Panc1 (cell line): ENCODE measurements around the gene HRNR. TPM values are rescaled to one million over a fixed set of nuclear protein-coding genes. Genes with fewer than 3 reads are reported as not detected.
"Not testable (repeated sequence)": the region's sequence is repeated elsewhere in the genome, so short reads cannot be mapped to it uniquely, and the experiment has no call there.

Experiments
- ATAC-seq: fragments of 200-7000 bp; cut with Tn5 transposase; 2 replicates; pipeline ENCODE4 v1.9.1; 2020; ENCODE audit warnings: mild to moderate bottlenecking, moderate library complexity
- BruUV-seq: library from RNA; stranded (reverse); fragments of 400-500 nt; replicated peaks from 2 replicates; lab custom pipeline; 2021; lab: Mats Ljungman, UMichigan
- CTCF ChIA-PET: fragments of 300-600 bp; sonication (Branson Sonifier 250); formaldehyde crosslinking; loops from one replicate; lab custom pipeline; 2022; ENCODE audit warnings: antibody characterized with exemption; lab: Charles Lee
- POLR2A ChIA-PET: fragments of 300-600 bp; sonication (Branson Sonifier 250); formaldehyde crosslinking; loops from one replicate; lab custom pipeline; 2022; ENCODE audit warnings: antibody characterized with exemption; lab: Charles Lee
- DNase-seq: peaks from one replicate; pipeline ENCODE4 v3.0.0-alpha.2; 2010; ENCODE audit warnings: low read depth, low spot score
- H3K27ac ChIP-seq: 2 replicates; pipeline ENCODE4 v1.5.1; 2011; ENCODE audit warnings: mild to moderate bottlenecking, low read length, inconsistent platforms
- H3K27me3 ChIP-seq: fragments of 200-500 bp; sonication (Bioruptor generic); 2 replicates; pipeline ENCODE4 v1.6.0; 2014; ENCODE audit warnings: low read length, inconsistent platforms; ENCODE audit not compliant: control insufficient read depth, insufficient read depth
- H3K36me3 ChIP-seq: fragments of 200-500 bp; sonication (Bioruptor generic); 2 replicates; pipeline ENCODE4 v1.5.1; 2014; ENCODE audit warnings: inconsistent platforms, mild to moderate bottlenecking, low read length, moderate library complexity; ENCODE audit not compliant: control insufficient read depth, insufficient read depth
- H3K4me1 ChIP-seq: 2 replicates; pipeline ENCODE4 v1.5.1; 2011; ENCODE audit warnings: inconsistent platforms, mild to moderate bottlenecking, low read length, moderate library complexity; ENCODE audit not compliant: control insufficient read depth, insufficient read depth
- H3K4me3 ChIP-seq, 2 experiments: 2 replicates each; pipeline ENCODE4 v1.5.1; 2011 to 2012; ENCODE audit warnings: low read depth in 2 of 2, low read length in 2 of 2, mild to moderate bottlenecking in 2 of 2, inconsistent platforms in 1 of 2, moderate library complexity in 1 of 2
- H3K9me3 ChIP-seq: fragments of 200-500 bp; sonication (Bioruptor generic); 2 replicates; pipeline ENCODE4 v1.5.1; 2014; ENCODE audit warnings: low read depth, mild to moderate bottlenecking, inconsistent platforms, low read length, moderate library complexity; ENCODE audit not compliant: control insufficient read depth, insufficient read depth
- POLR2AphosphoS5 ChIP-seq: IDR thresholded peaks from 2 replicates; pipeline ENCODE4 v1.6.1; 2012; ENCODE audit warnings: mild to moderate bottlenecking, low read depth, low read length, moderate library complexity
- SIN3A ChIP-seq: IDR thresholded peaks from 2 replicates; pipeline ENCODE4 v1.6.1; 2012; ENCODE audit warnings: low read depth, mild to moderate bottlenecking, low read length, moderate library complexity, borderline replicate concordance; ENCODE audit not compliant: insufficient read depth
- TCF7L2 ChIP-seq: IDR thresholded peaks from 2 replicates; pipeline ENCODE4 v1.6.1; 2011; ENCODE audit warnings: mild to moderate bottlenecking, low read depth, low read length, inconsistent platforms
- in situ Hi-C: cut with HindIII; loops from 2 replicates; pipeline ENCODE4 v1.10.0; 2016; ENCODE audit warnings: low sequenced_read_pairs, low pct_unique_long_range_greater_than_20kb
- intact Hi-C: fragments of 100-400 bp; cut with micrococcal nuclease; formaldehyde crosslinking; loops from one replicate; pipeline ENCODE4 v1.10.0; 2022; ENCODE audit not compliant: unreplicated experiment
- total RNA-seq: library from RNA; stranded (reverse); gene quantifications from one replicate; pipeline ENCODE4 v1.2.1, GENCODE V29; 2021; ENCODE audit not compliant: unreplicated experiment
- TF ChIP-seq, protein P1 (sequence below): fragments of 450-650 bp; IDR thresholded peaks from 2 replicates; pipeline ENCODE4 v1.5.1; 2017; ENCODE audit warnings: mild to moderate bottlenecking
- TF ChIP-seq, protein P2 (sequence below), 2 experiments: IDR thresholded peaks; 2 replicates each; pipeline ENCODE4 v1.6.1; 2011 to 2012; ENCODE audit warnings: low read depth in 2 of 2, control low read depth in 1 of 2, low read length in 1 of 2, mild to moderate bottlenecking in 1 of 2, moderate library complexity in 1 of 2; ENCODE audit not compliant: insufficient read depth in 1 of 2

HRNR gene
- total RNA-seq, 1 experiment from 2014 or later: not detected

DNA sequence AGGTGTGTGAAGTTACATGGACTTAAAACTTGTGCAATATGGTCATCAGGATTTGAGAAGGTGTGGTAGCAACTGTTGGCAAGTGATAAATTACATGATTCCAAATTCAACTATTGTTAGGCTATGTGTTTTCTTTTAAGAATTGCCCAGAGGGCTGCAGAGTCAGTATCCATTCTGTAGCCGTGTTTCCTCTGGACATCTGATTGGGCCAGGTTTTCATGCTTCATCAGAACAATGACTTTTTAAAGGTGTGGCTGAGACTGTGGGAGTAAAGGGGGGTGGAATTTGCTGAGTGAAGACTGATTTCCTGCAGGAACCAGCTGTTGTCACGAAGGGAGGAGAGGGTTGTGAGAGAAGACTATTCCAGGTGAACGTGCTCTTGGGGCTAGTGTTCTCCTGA, 1.7 kb upstream of the HRNR start:
- no peaks in the 10 kb centered on the region for H3K36me3 ChIP-seq
- no peak for DNase-seq
- no peak overlapping the region for H3K4me3 ChIP-seq
- TF ChIP-seq POLR2AphosphoS5: no peak
- TF ChIP-seq, protein P1, sequence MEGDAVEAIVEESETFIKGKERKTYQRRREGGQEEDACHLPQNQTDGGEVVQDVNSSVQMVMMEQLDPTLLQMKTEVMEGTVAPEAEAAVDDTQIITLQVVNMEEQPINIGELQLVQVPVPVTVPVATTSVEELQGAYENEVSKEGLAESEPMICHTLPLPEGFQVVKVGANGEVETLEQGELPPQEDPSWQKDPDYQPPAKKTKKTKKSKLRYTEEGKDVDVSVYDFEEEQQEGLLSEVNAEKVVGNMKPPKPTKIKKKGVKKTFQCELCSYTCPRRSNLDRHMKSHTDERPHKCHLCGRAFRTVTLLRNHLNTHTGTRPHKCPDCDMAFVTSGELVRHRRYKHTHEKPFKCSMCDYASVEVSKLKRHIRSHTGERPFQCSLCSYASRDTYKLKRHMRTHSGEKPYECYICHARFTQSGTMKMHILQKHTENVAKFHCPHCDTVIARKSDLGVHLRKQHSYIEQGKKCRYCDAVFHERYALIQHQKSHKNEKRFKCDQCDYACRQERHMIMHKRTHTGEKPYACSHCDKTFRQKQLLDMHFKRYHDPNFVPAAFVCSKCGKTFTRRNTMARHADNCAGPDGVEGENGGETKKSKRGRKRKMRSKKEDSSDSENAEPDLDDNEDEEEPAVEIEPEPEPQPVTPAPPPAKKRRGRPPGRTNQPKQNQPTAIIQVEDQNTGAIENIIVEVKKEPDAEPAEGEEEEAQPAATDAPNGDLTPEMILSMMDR: no peak
- TF ChIP-seq TCF7L2: no peak
- TF ChIP-seq SIN3A: no peak
- TF ChIP-seq, protein P2, sequence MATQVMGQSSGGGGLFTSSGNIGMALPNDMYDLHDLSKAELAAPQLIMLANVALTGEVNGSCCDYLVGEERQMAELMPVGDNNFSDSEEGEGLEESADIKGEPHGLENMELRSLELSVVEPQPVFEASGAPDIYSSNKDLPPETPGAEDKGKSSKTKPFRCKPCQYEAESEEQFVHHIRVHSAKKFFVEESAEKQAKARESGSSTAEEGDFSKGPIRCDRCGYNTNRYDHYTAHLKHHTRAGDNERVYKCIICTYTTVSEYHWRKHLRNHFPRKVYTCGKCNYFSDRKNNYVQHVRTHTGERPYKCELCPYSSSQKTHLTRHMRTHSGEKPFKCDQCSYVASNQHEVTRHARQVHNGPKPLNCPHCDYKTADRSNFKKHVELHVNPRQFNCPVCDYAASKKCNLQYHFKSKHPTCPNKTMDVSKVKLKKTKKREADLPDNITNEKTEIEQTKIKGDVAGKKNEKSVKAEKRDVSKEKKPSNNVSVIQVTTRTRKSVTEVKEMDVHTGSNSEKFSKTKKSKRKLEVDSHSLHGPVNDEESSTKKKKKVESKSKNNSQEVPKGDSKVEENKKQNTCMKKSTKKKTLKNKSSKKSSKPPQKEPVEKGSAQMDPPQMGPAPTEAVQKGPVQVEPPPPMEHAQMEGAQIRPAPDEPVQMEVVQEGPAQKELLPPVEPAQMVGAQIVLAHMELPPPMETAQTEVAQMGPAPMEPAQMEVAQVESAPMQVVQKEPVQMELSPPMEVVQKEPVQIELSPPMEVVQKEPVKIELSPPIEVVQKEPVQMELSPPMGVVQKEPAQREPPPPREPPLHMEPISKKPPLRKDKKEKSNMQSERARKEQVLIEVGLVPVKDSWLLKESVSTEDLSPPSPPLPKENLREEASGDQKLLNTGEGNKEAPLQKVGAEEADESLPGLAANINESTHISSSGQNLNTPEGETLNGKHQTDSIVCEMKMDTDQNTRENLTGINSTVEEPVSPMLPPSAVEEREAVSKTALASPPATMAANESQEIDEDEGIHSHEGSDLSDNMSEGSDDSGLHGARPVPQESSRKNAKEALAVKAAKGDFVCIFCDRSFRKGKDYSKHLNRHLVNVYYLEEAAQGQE (IDR thresholded peaks at IDR 0.05; ENCODE audit: insufficient read depth in 1 of 2, low read depth in 2 of 2, low read length in 1 of 2): no peak
- H3K27me3 ChIP-seq: no peaks in the 10 kb centered on the region
- intact Hi-C loops (no loop called here), in situ Hi-C loops (no loop called here)
- H3K27ac ChIP-seq: no peak overlapping the region
- no peaks in the 10 kb centered on the region for H3K4me1 ChIP-seq
- no peaks in the 10 kb centered on the region for H3K9me3 ChIP-seq
- no peak for ATAC-seq
- CTCF ChIA-PET: no interaction called here
- BruUV-seq: no TSS peak
- POLR2A ChIA-PET: no interaction called here

DNA sequence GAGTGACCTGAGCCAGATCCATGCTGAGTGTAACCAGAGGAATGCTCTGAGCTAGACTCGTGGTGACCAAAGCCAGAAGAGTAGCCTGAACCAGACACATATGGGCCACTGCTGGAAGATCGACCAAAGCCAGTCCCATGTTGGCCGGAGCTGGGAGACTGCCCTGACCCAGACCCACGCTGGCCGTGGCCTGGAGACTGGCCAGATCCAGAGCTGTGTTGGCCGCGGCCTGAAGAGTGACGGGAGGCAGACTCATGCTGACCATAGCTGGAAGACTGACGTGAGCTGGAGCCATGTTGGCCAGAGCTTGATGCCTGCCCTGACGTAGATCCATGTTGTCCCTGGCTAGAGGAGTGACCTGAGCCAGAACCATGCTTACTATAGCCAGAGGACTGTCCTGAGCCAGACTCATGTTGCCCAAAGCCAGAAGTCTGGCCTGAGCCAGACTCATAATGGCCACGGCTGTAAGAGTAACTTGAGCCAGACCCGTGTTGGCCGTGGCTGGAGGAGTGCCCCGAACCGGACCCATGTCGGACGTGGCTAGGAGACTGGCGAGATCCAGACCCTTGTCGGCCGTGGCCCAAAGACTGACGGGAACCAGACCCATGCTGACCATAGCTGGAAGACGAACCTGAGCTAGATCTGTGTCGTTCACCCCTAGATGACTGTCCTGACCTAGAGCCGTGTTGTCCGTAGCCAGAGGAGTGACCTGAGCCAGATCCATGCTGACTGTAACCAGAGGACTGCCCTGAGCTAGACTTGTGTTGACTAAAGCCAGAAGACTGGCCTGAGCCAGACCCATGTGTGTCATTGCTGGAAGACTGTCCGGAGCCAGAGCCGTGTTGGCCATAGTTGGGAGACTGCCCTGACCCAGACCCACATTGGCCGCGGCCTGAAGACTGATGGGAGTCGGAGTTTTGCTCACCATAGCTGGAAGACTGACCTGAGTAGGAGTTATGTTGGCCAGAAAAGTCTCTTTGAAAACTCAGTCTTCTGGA, 3.5 kb downstream of the HRNR start:
- CTCF ChIA-PET: no interaction called here
- no peaks in the 10 kb centered on the region for H3K4me1 ChIP-seq
- no peaks in the 10 kb centered on the region for H3K9me3 ChIP-seq
- TF ChIP-seq, protein P1: no peak
- TF ChIP-seq SIN3A: no peak
- ATAC-seq: no peak
- no peak for DNase-seq
- H3K27me3 ChIP-seq: no peaks in the 10 kb centered on the region
- intact Hi-C loops (no loop called here), in situ Hi-C loops (no loop called here)
- H3K36me3 ChIP-seq: no peaks in the 10 kb centered on the region
- no peak overlapping the region for H3K4me3 ChIP-seq
- no TSS peak for BruUV-seq
- POLR2A ChIA-PET: no interaction called here
- no peak overlapping the region for H3K27ac ChIP-seq

DNA sequence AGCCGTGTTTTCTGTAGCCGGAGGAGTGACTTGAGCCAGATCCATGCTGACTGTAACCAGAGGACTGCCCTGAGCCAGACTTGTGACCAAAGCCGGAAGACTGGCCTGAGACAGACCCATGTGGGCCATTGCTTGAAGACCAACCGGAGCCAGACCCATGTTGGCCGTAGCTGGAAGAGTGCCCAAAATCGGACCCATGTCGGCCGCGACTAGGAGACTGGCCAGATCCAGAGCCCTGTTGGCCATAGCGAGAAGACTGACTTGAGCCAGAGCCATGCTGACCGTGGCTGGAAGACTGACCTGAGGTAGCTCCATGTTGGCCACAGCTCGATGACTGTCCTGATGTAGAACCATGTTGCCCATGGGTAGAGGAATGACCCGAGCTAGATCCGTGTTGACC, 4.6 kb downstream of the HRNR start:
- H3K27ac ChIP-seq, ATAC-seq, H3K27me3 ChIP-seq, intact Hi-C loops, H3K4me1 ChIP-seq, POLR2A ChIA-PET, in situ Hi-C loops, H3K4me3 ChIP-seq, BruUV-seq, H3K9me3 ChIP-seq, CTCF ChIA-PET, DNase-seq, H3K36me3 ChIP-seq: not testable (repeated sequence)
